ENCODE results near the gene ARHGEF17.

Gene ARHGEF17

DNA sequence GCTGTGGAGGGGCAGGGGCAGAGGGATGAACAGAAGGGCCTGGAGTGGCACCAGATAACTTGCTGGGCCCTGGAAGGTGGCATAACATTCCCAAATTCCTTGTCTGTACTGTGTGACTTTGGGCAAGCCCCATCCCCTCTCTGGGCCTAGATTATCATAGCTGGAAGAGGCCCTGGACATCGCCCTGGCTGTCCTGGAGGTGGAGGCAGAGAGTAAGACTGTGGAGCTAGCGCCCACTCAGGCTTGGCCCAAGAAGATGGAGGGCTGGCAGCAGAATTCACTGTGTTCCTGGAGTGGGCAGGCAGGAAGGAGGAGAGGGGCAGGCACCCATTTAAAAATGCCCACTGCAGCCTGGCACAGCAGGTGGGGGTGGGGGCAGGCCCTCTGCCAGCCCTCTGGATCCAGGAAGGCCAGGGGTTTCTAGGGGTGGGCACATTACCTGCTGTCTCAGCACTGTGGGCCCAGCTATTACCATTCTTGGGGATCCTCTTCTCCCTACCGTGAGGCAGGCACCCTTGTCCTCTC is 22.6 kb downstream of the ARHGEF17 start:
- no peak for DNase-seq (ENCODE audit: low read depth in 2 of 2)

DNA sequence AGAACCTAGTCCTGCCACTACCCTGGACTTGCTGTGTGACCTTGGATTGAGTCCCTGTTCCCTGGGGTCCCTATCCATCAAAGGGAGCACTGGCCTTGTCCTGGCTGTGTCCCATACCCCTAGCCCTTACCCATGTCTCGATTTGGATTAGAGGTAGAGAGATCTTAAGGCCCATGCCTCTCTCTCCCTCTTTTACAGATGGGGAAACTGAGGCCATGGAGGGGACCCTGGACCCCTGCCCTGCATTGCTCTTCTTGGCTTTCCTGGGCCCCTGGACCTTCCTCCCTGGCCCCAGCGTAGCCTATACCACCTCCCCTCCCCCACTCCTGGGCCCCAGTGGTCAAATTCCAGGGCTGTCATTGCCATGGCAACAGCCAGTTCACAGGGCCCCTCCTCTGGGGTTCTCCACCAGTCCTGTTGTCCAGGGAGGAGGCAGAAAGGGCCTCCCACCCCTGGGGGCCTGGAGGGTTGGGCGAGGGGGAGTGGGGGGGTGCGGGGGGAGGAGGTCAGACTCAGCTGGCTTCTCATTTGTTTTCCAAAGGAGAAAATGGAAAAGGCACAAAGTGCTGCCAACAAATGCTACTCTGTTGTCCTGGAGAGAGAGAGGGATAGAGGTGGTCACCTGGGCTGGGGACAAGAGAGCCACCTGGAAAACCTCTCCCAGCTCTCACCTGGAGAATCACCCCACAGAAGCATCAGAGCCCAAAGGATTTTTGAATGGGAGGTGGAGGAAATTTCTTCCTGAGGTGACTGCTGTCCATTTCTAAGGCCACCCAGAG is 23.3 kb downstream of the ARHGEF17 start:
- no peak for DNase-seq (ENCODE audit: low read depth in 2 of 2)

DNA sequence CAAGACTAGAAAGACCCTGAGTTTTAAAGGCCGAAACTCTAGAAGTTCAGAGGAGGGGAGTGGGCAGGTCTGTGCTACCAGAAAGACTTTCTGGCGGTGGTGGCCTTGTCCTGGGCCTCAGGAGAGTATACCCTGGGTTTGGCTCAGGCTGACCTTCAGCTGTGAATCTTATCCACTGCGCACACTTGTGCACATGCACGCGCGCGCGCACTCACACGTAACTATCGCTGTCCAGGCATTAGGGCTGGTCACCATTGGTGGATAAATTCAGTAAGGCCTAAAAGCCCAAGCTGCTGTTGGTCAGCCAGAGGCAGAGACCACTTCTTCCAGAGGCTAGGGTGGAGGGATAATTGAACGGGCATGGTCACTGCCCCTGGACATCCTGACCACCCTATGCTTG is 25.1 kb downstream of the ARHGEF17 start:
- no peak for DNase-seq (ENCODE audit: low read depth in 2 of 2)

- no peak for DNase-seq (ENCODE audit: low read depth in 2 of 2)
Observed at GRCh38 chr11:73333640-73334383, 25.7 kb downstream of the ARHGEF17 start.

DNA sequence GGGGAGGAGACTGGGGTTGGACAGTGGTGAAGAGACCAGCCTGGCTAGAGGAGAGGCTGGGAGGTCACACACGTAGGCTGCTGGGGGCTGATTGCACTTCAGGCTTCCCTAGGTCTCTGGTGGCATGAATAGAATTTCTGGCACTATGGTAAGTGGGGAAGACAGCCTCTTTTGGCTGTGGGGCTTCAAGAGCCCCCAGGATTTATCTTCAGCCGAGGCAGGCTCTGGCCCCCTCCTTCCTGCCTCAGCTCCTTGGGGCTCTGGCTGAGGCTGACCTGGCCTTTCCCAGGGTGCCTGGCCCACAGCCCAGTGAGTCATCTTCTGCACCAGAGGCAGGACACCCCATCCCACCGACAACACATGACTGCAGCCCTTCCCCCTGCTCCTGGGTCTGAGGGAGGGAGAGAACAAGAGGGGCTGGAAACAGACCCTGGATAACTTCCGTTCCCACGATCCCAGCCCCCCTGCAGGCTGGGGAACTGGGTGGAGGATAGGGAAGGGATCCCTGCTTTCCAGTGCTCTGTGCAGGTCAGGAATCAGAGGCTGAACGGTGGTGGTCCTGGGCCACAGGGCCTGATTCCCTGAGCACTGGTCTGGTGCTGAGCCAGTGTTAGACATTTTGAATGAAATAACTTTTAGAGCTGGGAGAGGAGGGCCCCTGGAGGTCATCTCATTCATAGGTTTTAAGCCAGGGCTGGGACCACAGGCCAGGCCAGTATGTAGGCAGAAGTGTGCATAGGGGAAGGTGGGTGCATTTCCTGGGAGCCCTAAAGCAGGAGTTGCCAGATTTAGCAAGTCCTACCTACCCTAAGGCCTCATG is 26.5 kb downstream of the ARHGEF17 start:
- DNase-seq (ENCODE audit: low read depth in 2 of 2): peak in 1 of 2 experiments; percentile 38

GRCh38 chr11:73335204-73335923 is 27.3 kb downstream of the ARHGEF17 start:
- DNase-seq (ENCODE audit: low read depth in 2 of 2): peak; percentile 80 to 86

DNA sequence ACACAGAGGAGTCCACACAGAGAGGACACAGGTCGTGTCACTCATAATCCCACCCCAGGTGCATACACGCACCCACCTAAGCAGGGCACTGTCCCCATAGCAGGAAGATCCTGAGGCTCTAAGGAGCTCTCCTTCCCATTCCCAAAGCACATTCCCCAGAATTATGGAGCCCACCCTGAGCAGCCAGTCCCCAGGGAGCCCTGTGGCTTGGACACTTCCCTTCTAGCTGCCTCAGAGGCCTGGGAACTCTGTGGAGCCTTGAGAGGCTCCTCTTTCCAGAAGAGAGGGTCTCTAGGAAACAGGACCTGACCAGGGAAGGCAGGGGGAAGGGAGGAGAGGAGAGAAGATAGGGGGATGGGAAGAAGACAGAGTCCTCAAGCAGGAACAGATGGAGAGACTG is 29.8 kb downstream of the ARHGEF17 start:
- DNase-seq (ENCODE audit: low read depth in 2 of 2): no peak

- no peak for DNase-seq (ENCODE audit: low read depth in 2 of 2)
Observed at GRCh38 chr11:73338279-73338678, 30.2 kb downstream of the ARHGEF17 start.

- no peak for DNase-seq (ENCODE audit: low read depth in 2 of 2)
Observed at GRCh38 chr11:73340164-73340563, 32.1 kb downstream of the ARHGEF17 start.

DNA sequence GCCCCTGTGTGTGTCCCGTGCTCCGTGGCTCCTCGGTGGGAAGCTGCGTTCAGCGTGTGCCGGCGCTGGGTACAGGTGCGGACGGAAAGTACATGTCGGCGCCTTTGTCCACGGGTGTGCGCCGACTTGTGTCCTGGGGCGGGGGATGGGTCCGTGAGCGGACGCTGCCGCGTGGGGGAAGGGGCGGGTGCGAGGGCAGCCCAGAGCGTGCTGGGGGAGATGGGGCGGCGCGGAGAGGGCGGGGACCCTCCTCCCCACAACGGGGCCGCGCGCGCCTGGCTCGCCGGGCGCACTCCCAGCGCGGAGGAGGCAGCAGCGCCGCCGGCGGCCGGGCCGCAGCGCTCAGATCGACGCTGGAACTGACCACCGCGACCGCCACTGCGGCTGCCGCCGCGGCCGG is 34.6 kb downstream of the ARHGEF17 start:
- DNase-seq (ENCODE audit: low read depth in 2 of 2): no peak

DNA sequence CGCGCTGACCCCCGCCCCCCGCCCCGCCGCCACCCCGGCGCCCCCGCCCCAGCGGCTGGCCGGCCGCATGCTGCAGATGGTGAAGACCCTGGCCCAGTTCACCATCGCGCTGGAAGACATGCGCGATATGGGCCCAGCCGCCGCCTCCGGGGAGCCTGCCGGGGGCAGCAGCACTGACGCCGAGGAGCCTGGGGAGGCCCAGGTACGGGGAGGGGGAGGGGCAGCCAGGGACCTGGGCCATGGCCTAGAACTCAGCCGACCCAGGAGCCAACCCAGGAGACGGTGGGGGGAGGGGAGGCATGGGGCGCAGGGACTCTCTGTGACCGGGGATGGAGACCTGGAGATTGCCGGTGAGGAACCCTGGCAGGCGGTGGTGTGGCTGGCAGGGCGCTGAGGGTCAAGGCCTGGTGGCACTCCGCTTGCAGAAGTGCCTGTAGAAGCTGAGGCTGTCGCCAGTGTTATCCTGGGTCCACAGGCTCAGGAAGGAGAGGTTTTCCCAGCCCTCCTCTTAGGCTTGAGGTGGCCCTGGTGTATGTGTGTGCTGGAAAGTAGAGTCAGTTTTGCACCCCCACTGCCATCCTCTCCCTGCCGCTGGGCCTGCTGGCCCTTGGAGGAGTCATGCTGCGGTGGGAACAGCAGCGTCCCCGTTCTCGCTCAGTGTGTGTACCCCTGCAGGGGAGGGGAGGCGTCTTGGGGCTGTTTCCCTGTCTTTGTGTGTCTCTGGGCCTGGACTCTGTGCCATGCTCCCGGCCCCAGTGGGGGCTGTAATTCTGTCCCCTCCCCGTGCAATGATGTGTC is 35.2 kb downstream of the ARHGEF17 start:
- DNase-seq (ENCODE audit: low read depth in 2 of 2): no peak

DNA sequence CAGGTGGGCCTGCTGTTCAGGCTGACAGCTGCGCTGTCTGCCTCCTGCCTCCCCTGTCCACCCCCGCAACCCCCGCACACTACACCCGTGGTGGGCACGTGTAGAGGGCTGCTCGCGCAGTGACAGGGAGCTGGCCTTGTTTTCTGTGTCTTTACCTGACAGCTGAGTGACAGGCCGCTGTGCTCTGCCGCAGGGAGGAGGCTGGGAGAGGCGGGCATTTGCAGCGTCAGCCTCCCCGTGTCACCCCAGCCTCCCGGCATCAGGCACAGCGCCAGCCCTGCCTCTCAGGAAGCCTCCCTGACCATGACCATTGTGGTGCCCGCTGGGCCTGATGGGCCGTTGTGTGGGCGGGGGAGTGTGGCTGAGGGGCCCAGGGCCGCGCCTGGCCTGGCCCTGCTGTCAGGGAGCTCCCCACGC is 36.1 kb downstream of the ARHGEF17 start:
- DNase-seq (ENCODE audit: low read depth in 2 of 2): no peak

- DNase-seq (ENCODE audit: low read depth in 2 of 2): no peak
Observed at GRCh38 chr11:73345481-73346160, 37.5 kb downstream of the ARHGEF17 start.

DNA sequence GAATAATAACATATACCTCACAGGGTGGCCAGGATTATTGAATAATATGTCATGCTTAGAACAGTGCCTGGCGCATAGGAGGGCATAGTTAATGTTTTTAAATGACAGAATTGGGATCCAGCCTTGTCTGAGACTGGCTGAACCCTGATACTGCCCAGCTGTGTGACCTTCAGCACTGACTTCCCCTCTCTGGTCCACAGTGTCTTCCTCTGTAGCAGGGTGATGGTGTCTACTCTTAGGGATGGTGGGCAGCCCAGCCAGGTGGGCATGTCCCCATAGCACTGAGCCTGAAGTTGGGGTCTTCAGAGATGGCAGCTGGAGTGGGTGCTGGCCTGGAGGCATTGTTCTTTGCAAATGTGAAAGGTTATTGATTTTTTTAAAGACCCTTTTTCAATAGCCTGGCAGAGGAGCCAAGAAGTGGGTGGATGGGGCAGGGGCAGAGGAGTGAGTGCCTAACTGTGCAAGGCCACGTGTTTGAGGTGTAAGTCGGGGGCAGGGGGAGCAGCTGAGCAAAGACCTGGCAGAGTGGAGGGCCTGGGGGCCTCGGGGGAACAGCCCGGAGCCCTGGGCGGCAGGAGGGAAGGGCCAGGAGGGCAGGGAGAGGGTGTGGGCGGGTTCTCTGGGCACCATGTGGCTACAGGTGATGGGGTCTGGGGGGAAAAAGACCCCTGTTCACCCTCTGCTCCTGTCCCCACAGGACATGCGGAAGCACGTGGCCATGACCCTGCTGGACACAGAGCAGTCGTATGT is 38.3 kb downstream of the ARHGEF17 start:
- no peak for DNase-seq (ENCODE audit: low read depth in 2 of 2)

DNA sequence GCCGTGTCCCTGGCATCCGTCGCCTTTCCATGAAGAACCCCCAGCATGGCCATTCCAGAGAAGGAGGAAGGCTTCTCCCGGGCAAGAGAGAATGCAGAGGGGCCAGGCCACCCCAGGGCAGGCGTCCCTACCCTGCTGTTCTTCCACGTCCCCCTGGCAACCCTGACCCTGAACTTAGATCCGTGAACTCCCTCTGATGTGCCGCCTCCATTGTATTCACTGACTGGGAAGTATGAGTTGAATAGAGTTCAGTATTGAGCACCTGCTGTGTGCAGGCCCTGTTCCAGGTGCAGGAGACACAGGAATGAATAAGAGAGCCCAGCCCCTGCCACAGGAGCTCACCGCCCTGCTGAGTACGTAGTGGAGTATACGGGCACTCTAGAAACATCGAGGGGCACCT is 39.0 kb downstream of the ARHGEF17 start:
- no peak for DNase-seq (ENCODE audit: low read depth in 2 of 2)

- no peak for DNase-seq (ENCODE audit: low read depth in 2 of 2)
Observed at GRCh38 chr11:73348838-73349237, 40.8 kb downstream of the ARHGEF17 start.

- DNase-seq (ENCODE audit: low read depth in 2 of 2): no peak
Observed at GRCh38 chr11:73349633-73350032, 41.6 kb downstream of the ARHGEF17 start.

GRCh38 chr11:73350908-73351636 is 43.0 kb downstream of the ARHGEF17 start:
- peak; percentile 45 to 49 for DNase-seq (ENCODE audit: low read depth in 2 of 2)

- DNase-seq (ENCODE audit: low read depth in 2 of 2): no peak
Observed at GRCh38 chr11:73353422-73353821, 45.3 kb downstream of the ARHGEF17 start.
